Left hindlimb (tissue), 1 donor: ENCODE data around the gene CPNE6.
A peak's percentile ranks its signal among the peaks of the same experiment; 100 is the strongest.

Source experiments
- DNase-seq: peaks from one replicate; pipeline ENCODE4 v3.0.0-alpha.2; 2018

Gene CPNE6

GRCh38 chr14:24055971-24056799, 15.2 kb upstream of the CPNE6 start:
- DNase-seq, result no peak

- no peak for DNase-seq
Observed at GRCh38 chr14:24056800-24057184, 14.6 kb upstream of the CPNE6 start.

GRCh38 chr14:24057271-24057670, 14.1 kb upstream of the CPNE6 start:
- DNase-seq, result no peak

- no peak for DNase-seq
Observed at GRCh38 chr14:24057867-24058259, 13.5 kb upstream of the CPNE6 start.

GRCh38 chr14:24058260-24058950, 13.0 kb upstream of the CPNE6 start:
- peak; percentile 62 for DNase-seq

- DNase-seq, result no peak
Observed at GRCh38 chr14:24058951-24059475, 12.3 kb upstream of the CPNE6 start.

GRCh38 chr14:24059841-24060388, 11.4 kb upstream of the CPNE6 start:
- no peak for DNase-seq

GRCh38 chr14:24060443-24060842, 10.9 kb upstream of the CPNE6 start:
- no peak for DNase-seq

GRCh38 chr14:24060984-24061913, 10.1 kb upstream of the CPNE6 start:
- no peak for DNase-seq

GRCh38 chr14:24062216-24062980, 9.0 kb upstream of the CPNE6 start:
- no peak for DNase-seq

- DNase-seq, result no peak
Observed at GRCh38 chr14:24063263-24063836, 8.0 kb upstream of the CPNE6 start.

GRCh38 chr14:24064091-24064795, 7.1 kb upstream of the CPNE6 start:
- no peak for DNase-seq

- DNase-seq, result no peak
Observed at GRCh38 chr14:24064856-24065255, 6.5 kb upstream of the CPNE6 start.

GRCh38 chr14:24065408-24065807, 6.0 kb upstream of the CPNE6 start:
- DNase-seq, result no peak

- DNase-seq, result no peak
Observed at GRCh38 chr14:24066496-24067132, 4.7 kb upstream of the CPNE6 start.

- no peak for DNase-seq
Observed at GRCh38 chr14:24067133-24068082, 4.0 kb upstream of the CPNE6 start.

- DNase-seq, result no peak
Observed at GRCh38 chr14:24068711-24069410, 2.5 kb upstream of the CPNE6 start.

- DNase-seq, result no peak
Observed at GRCh38 chr14:24069411-24069735, 2.0 kb upstream of the CPNE6 start.
